Renal cortex interstitium (tissue), 11 donors: ENCODE data around the gene MAMDC4. TPM values are rescaled to one million over a fixed set of nuclear protein-coding genes. Genes with fewer than 3 reads are reported as not detected.
"Not testable (repeated sequence)": the region's sequence is repeated elsewhere in the genome, so short reads cannot be mapped to it uniquely, and the experiment has no call there.

ENCODE experiments used
- DNase-seq, 11 donors: peaks; one replicate each; pipeline ENCODE4 v3.0.0-alpha.2; 2013; ENCODE audit warnings: low read depth in 9 of 11, low spot score in 4 of 11; ENCODE audit errors: extremely low read depth in 1 of 11
- polyA plus RNA-seq, 3 donors: library from polyadenylated mRNA; unstranded; fragments of 120-200 nt; gene quantifications; one replicate each; pipeline ENCODE4 v1.2.1, GENCODE V29; 2013; ENCODE audit not compliant: insufficient read length in 3 of 3

MAMDC4 gene
- polyA plus RNA-seq, 3 donors: 4.8 to 10.9 (median 9.9) TPM

DNA sequence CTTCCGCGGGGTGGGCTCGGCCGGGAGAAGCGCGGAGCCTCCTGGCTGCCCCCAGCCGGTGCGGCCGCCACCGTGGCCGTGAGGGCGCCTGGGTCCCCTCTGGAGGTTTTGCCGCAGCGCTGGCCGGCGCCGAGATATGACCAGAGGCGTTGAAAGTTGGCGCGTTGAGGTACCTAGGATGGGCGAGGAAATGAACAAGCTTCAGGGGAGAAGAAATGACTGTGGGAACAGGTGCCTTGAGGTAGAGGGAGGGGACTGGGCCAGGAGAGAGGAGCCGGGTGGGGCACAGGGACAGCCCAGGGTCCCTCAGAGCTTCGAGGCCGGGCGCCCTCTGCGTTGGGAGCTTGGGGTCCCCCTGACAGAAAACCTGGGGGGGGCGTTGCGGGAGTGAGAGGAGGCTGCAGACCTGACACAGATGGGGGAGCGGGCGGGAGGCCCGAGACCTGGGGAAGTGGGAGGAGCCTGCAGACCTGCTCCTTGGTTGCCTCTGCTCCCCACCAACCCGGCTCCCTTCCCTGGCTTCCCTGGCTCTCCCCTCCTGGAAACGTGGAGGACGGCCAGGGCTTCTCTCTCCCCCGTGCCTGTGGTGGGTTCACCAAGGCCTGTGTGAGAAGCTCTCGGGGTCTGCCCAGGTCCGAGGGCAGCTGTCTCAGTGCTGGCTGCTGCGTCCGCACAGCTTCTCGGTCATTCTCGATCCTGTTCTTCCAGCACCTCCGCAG is 30.2 kb upstream of the MAMDC4 start:
- no peak for DNase-seq

DNA sequence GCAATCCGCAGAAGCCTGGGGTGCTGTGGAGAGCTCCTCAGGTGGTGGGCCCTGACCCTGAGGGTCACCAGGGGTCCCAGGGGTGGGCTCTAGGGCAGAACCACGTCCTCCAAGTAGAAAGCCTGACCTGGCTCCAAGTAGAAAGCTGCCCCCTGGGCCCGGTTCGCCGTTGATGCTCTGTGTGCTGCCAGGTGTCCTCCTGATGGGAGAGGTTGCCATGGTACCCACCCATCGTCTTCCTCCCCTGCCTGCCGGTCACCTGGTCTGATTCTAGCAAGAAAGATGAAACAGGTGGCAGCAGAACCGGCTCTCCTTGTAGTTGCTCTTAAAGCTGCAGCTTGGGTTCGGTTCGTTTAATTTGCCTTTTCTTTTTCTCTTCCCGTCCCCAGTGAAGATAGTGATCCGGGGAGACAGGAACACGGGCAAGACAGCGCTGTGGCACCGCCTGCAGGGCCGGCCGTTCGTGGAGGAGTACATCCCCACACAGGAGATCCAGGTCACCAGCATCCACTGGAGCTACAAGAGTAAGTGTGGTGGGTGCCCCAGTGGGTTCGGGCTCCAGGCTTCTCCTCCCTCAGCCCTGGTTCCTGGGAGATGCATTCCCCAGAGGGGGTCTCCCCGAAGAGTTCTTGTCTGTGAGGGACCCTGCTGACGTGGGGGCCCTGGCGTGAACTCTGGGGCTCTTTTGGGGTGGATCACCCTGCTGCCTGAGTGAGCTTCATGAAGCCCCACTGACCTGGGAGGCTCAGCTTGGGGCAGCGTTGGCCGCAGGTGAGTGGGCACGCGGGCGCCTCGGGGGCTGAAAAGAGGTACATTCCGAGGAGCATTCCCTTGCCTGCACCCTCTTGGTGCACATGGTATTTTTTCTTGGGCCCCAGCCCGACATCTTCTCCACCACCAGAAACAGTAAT is 28.8 kb upstream of the MAMDC4 start:
- DNase-seq: no peak

DNA sequence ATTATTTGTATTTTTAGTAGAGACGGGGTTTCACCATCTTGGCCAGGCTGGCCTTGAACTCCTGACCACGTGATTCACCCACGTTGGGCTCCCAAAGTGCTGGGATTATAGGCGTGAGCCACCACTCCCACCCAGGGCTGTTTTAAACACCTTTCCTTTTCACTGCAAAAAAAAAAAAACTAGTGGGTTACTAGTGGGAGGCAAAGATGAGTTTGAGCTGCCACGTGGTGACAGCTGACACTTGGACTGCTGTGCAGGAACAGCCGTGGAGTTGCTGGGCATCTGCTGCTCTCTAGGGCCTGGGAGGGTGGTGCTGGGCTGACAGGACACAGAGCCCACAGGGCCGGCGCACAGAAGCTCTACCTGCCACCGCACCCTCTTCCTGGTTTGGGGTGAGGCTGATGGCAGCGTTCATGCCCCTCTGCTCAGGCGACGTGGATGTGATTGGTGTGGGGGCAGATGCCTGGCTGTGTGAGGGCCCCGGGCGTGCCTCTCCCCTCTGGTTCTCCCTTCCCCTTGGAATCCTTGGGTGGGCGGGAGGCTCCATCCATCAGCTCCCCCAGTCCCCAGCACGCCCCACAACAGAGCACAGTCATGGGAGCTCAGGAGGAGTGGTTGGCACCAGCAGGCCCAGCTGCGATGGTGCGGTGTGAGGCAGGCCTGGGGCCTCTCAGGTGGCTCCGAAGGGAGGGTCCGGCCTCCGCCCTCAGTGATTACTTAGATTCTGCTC is 27.5 kb upstream of the MAMDC4 start:
- no peak for DNase-seq

DNA sequence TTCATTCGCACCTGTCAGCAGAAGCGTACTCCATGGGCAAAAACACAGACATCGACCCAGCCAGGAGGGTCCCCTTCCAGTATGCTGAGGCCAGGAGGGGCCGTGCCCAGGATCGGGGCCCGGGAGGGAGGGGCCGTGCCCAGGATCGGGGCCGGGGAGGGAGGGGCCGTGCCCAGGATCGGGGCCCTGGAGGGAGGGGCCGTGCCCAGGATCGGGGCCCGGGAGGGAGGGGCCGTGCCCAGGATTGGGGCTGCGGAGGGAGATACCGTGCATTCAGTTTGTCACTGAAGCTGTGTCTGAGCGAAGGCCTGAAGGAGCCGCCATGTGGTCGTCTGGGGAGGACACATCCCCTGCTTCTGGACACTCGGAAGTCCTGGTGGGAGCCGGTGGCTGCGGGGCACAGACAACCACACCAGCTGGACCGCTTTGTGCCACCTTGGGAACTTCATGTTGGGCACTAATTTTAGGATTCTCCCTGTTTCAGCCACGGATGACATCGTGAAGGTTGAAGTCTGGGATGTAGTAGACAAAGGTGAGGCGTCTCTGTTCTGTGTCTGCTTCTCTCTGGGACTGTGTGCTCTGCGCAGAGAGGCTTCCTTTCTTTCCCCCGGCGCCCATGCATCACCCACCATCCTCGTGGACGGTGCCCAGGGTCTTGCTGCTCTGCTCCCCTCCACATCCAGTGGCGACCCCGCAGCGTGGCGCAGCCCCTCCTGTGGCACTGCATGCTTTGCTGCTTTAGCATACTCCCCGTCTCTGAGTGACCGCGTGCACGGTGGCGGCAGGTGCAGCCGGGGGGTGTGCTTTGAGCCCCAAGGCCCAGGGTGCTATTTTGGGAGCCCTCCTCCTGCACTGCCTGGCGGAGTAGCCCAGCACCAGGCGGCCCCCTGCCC is 26.6 kb upstream of the MAMDC4 start:
- DNase-seq: no peak

DNA sequence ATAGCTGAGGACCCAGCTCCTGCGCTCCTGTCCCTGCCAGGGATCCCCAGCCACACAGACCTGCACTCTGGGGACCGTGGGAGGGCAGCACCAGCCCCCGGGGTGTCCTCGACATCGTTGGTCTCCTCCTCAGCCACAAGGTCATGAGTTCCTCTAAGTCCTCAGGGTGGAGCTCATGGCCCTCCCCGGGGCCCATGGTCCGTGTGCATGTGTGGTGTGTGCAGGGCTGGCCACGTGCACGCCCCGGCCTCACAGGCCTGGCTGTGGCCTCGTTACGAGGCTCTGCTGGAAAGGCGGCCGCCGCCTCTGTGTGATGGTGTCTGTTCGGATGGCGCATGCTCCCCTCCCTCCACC is 26.0 kb upstream of the MAMDC4 start:
- DNase-seq: no peak

DNA sequence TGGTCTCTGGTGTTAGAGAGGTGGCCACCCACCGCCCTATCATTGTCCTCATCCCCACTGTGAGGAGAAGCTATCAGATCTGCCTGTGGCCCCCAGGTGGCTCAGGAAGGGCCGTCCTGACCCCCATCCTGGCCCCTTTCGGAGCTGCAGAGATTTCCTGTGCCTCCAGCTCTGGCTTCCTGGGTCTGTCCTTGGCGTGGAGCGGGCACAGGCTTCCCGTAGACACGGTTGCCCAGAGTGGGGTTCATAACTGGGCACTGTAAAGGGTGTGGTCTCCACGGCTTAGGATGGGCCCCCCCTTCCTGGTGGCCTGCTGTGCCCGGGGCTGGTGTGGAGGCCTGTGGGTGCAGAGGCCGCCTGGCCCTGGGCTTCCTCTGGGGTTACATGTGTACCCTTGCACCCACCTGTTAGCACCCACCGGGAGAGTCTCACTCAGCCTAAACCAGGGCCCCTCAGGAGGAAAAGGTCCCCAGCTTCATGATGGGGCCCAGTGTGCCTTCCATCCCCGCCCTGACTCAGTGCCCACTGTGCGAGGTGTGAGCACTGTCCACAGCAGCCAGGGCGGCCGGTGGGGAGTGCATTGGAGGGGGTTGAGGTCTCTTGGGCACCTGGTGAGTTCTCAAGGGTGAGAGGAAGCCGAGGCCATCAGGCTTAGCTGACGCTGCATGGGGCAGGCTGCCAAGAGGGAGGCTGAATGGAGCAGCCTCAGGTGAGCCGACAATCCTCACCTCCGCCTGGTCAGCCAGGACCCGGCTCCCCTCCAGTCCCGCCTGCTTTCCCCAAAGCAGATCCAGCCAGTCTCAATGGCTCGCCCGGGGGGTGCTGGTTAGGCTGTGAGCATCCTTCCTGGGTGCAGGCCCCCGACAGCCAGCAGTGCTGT is 25.2 kb upstream of the MAMDC4 start:
- DNase-seq: no peak

DNA sequence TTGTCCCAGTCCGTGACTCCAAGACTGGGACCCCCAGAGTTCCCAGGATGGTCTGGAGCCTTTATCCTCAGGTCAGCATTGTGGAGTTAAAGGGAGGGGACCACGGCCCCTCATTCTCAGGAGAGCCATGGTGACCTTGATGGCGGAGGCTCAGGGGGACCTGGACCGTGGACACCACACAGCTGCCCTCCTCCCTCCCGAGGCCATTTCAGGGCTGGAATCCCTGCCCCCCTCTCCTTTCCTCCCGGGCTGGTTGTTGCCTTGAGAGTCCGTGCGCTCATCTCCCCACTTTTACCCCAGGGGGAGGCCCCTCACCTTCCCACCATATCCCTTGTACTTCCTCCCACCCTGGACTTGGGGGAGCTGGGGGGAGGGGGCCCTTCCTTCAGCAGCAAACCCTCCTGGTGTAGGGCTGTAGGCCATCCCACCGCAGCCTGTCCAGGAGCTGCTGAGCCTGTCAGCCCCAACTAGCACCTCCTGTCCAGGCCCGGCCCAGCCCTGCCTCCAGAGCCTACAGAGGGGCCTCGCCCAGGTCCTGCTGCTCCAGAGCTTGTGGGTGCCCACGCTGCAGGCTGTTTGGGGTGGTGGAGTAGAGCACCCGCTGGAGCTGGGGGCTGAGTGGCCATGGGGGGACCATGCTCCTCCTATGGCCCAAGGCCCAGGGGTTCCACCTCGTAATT is 24.2 kb upstream of the MAMDC4 start:
- DNase-seq: no peak

DNA sequence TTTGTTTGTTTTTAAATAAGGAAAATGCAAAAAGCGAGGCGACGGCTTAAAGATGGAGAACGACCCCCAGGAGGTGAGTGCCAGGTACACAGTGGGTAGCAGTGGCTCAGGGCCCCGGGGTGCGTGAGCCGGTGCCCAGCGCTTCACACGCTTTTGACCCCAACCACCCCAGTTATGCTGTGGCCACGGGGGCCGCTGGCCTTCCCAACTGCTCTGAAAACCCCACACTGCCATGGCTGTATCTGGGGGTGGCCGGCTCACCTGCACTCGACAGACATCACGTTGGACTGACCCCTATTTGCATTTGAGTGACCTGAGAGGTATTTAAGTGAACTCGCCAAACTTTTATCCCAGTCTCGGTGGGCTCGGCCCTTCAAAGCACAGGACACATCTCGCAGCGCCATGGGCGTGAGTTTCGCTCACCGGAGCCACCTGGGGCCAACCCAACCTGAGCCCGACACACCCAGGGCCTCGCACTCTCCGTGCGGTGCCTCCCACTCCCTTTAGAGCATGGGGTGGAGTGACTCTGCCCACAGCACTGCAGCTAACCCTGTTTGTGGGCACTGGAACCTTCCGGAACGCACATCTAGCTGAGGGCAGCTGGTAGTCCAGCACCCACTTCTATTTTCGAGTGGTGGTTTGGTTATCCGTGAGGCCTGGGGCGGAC is 23.5 kb upstream of the MAMDC4 start:
- no peak for DNase-seq

DNA sequence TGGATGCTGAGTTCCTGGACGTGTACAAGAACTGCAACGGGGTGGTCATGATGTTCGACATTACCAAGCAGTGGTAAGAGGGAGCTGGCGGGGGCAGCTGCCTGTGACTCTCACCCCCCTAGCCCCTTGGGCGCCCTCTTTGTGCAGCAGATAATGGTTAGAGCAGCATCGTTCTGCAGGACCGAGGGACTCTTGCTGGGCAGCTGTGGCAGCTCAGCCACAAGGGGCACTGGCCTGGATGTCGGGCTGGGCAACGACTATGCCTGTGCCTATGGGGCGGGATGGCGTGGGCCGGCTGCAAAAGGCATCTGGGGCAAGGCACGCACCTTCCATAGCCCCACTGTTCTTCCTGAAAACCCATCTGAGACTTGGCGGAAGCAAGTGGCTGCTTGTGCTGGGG is 22.7 kb upstream of the MAMDC4 start:
- DNase-seq: no peak

DNA sequence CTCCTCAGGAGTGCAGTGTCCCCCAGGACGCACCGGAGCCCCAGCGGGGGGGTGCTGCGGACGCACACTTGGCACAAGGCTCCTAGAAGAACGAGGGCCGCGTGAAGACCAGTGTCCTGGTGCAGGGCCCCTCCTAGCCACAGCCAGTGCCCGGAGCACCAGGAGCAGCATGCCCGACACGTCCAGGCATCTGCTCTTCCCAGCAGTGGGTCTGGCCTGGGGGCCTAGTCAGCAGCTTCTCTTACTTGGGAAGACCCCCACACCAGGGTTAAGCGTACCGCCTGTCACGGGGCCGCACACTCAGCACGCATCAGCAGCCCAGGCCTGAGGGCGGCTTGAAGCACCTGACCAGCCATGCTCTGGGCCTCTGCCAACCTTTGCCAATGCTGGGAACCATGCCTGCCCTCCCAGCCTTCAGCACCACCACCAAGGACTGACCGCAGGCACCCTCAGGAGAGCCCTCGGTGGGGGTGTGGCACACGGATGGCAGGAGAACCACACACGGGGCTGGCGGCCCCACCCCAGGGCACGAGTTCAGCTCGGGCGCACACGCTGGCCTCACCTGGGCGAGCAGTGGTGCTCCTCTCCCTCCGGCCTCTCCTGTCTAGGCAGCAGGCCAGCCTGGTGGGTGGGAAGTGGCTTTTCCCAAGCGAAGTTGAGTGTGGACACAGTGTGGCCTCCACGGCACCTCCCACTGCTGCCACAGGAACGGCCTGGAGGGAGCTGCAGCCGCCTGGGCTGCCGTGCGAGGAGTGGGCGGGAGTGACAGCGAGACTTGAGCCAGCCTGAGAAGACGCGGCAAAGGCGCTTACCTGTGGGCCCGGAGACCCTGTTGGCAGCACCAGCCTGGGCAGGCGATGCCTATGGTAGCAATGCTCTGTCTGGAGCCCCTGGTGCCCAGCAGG is 21.9 kb upstream of the MAMDC4 start:
- no peak for DNase-seq

DNA sequence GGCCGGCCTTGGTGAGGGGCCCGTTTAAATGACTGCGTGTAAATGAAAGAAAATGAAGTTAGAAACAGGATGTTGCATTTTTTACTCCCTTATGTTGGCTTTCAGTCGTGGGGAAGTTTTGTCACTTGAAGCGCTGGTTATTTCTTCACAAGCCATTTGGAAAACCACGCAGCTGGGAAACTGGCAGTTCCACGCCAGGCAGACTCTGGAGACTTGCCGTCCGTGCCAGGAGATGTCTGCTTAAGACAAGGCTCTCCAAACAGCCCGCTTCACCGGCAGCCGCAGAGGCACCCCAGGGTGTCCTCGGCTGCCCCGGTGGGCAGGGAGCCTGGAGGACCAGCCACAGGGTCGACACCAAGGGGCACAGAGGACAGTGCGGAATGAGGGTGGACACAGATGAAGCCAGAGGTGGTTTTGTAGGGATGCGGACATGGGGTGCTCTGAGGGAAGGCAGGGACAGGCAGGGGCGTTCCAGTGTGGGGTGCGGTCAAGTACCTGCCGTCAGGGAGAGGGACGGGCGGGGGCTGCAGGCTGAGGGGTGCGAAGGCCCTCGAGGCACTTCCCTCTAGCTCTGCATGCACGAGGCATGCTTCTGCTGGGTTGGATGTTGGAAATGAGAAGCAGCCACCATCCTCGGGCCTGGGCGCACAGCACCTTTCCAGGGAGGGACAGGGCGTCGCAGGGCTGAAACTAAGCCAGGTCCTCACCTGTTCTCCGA is 21.0 kb upstream of the MAMDC4 start:
- no peak for DNase-seq

DNA sequence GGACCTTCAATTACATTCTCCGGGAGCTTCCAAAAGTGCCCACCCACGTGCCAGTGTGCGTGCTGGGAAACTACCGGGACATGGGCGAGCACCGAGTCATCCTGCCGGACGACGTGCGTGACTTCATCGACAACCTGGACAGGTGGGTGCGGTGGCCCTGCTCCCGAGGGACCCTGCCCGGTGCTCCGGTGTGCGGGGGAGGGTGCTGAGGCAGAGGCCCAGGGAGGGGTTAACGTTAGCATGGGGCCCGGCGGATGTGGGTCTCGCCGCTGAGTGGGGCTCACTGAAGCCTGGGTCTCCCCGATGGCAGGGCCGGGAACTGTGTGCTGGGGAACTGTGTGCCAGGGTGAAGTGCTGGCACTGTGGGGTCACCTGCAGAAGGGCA is 20.4 kb upstream of the MAMDC4 start:
- DNase-seq: no peak

DNA sequence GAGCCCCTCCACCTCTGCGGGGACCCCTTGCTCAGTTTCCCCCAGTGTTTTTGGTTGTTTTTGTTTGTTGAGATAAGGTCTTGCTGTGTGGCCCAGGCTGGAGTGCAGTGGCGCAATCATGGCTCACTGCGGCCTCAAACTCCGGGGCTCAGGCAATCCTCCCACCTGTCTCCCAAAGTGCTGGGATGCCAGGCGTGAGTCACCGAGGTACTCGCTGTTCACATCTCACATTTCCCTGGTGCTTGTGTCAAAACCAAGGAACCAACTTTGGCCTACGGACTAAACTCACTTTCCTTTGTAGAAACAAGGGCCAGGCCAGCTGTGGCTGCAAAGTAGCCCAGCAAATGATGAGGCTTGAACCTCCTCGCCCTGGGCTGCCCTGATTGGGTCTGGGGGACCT is 19.6 kb upstream of the MAMDC4 start:
- no peak for DNase-seq

DNA sequence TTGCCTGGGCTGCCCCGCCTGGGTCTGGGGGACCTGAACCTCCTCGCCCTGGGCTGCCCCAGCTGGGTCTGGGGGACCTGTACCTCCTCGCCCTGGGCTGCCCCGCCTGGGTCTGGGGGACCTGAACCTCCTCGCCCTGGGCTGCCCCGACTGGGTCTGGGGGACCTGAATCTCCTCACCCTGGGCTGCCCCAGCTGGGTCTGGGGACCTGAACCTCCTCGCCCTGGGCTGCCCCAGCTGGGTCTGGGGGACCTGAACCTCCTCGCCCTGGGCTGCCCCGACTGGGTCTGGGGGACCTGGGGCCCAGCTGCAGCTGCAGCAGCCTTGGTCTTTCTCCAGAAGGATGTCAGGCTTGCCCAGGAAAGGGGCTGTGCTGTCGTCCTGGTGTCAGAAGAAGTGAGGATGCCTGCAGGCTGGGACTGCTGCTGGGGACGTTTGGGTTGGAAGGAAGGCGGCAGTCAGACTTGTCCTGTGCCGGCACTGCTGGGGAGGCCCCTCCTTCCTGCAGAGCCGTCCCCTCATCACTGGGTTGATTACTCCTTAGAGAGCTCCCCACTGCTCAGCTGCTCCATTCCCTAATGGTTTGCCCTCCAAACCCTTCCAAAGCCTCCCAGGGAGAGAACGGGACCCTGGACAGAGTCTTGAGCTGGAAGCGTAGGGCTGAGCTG is 18.6 kb upstream of the MAMDC4 start:
- DNase-seq: not testable (repeated sequence)
